ENCODE data around the gene USP15. TPM values are rescaled to one million over a fixed set of nuclear protein-coding genes. Genes with fewer than 3 reads are reported as not detected.
"Not testable (repeated sequence)": the region's sequence is repeated elsewhere in the genome, so short reads cannot be mapped to it uniquely, and the experiment has no call there.

USP15 gene
- total RNA-seq, 1 experiment from 2014 or later, result 35.3 TPM

DNA sequence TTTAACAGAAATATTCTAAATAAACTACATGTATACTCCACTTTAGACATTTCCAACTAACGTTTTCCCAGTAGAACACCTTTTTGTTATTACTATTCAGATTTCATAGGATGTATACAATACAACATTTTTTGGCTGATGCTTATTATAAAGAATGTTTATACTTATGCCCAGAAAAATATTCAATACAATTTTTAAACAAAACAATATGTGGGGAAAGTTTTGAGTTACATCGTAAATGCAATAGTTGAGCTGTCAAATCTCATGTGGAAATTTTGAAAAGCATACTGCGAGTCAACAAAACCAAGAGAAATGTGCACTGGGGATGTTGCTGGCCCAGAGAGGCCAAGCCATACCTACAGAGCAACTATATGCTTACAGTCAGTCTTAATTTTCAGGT, 188.2 kb downstream of the USP15 start:
- Mint-ChIP-seq H3K4me3 (no peak overlapping the region), H3K36me3 (ENCODE audit: insufficient read depth in 1 of 3, low read depth in 3 of 3) (no peaks in the 10 kb centered on the region), H3K9me3 (no peaks in the 10 kb centered on the region), H3K4me1 (no peaks in the 10 kb centered on the region), H3K27me3 (ENCODE audit: low read depth) (0 out of 2 replicates have a peak, but pooled peaks cover 1% of the 10 kb centered on the region), H3K27ac (no peak overlapping the region)
- Histone ChIP-seq H3K4ac (ENCODE audit: low read depth, low read length) (no peak overlapping the region), H3K9me3 (ENCODE audit: control insufficient read depth, low read depth, low read length) (no peaks in the 10 kb centered on the region), H4K8ac (replicated peaks; ENCODE audit: insufficient read length, low read depth, low read length) (no peak overlapping the region), H3K4me1 (ENCODE audit: insufficient read depth, low read length) (no peaks in the 10 kb centered on the region), H2AFZ (ENCODE audit: low read length) (no peak overlapping the region), H3K23me2 (ENCODE audit: insufficient read length, low read depth, low read length, poor library complexity, severe bottlenecking) (no peaks in the 10 kb centered on the region), H2BK120ac (ENCODE audit: low read depth, low read length, poor library complexity, severe bottlenecking) (no peak overlapping the region), H3K23ac (ENCODE audit: insufficient read length, low read depth, low read length) (no peak overlapping the region), H3K18ac (ENCODE audit: insufficient read length, low read depth, low read length) (no peak overlapping the region), H3K4me2 (ENCODE audit: insufficient read depth, insufficient read length, low read length) (no peak overlapping the region), H3K27me3 (ENCODE audit: insufficient read depth, low read length) (no peaks in the 10 kb centered on the region), H3K14ac (ENCODE audit: insufficient read depth, low read length) (no peak overlapping the region), H3K9ac (ENCODE audit: extremely low read depth, insufficient read length, low read length) (no peak overlapping the region), H3K79me2 (ENCODE audit: insufficient read depth, low read length) (no peaks in the 10 kb centered on the region), H4K5ac (ENCODE audit: insufficient read length, low read depth, low read length) (no peak overlapping the region), H2BK5ac (ENCODE audit: insufficient read length, low read length) (no peak overlapping the region), H3K27ac (ENCODE audit: insufficient read length, low read depth, low read length) (no peak overlapping the region), H2BK15ac (ENCODE audit: low read depth, low read length) (no peak overlapping the region), H2AK5ac (ENCODE audit: insufficient read length, low read length) (no peak overlapping the region), H3K56ac (ENCODE audit: insufficient read length, low read depth, low read length) (no peak overlapping the region), H2BK20ac (ENCODE audit: low read depth, low read length, poor library complexity, severe bottlenecking) (no peak overlapping the region), H3K79me1 (ENCODE audit: insufficient read depth, low read depth, low read length, poor library complexity, severe bottlenecking) (no peaks in the 10 kb centered on the region), H2BK12ac (ENCODE audit: insufficient read length, low read depth, low read length) (no peak overlapping the region), H3T11ph (ENCODE audit: low read length) (no peak overlapping the region), H4K91ac (ENCODE audit: insufficient read length, low read depth, low read length) (no peak overlapping the region), H4K20me1 (ENCODE audit: control insufficient read depth, insufficient read depth, insufficient read length) (no peaks in the 10 kb centered on the region)
- no CpG with 5 or more reads among the region's 3 CpGs for WGBS (ENCODE audit: extremely low coverage, insufficient read length, low lambda C conversion rate)
- TF ChIP-seq, protein P1, sequence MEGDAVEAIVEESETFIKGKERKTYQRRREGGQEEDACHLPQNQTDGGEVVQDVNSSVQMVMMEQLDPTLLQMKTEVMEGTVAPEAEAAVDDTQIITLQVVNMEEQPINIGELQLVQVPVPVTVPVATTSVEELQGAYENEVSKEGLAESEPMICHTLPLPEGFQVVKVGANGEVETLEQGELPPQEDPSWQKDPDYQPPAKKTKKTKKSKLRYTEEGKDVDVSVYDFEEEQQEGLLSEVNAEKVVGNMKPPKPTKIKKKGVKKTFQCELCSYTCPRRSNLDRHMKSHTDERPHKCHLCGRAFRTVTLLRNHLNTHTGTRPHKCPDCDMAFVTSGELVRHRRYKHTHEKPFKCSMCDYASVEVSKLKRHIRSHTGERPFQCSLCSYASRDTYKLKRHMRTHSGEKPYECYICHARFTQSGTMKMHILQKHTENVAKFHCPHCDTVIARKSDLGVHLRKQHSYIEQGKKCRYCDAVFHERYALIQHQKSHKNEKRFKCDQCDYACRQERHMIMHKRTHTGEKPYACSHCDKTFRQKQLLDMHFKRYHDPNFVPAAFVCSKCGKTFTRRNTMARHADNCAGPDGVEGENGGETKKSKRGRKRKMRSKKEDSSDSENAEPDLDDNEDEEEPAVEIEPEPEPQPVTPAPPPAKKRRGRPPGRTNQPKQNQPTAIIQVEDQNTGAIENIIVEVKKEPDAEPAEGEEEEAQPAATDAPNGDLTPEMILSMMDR (conservative IDR thresholded peaks at IDR 0.05), result no peak
- DNase-seq, result no peak

- DNase-seq; H4K8ac ChIP-seq (replicated peaks; ENCODE audit: insufficient read length, low read depth, low read length): not testable (repeated sequence)
These were observed 195.2 kb downstream of the USP15 start for GRCh38 chr12:62455429-62455828.

More at GRCh38 chr12:62455429-62455828, 195.2 kb downstream of the USP15 start:
- H3K23ac ChIP-seq (ENCODE audit: insufficient read length, low read depth, low read length); H3K23me2 ChIP-seq (ENCODE audit: insufficient read length, low read depth, low read length, poor library complexity, severe bottlenecking); H3K27me3 Mint-ChIP-seq (ENCODE audit: low read depth); H3K4me2 ChIP-seq (ENCODE audit: insufficient read depth, insufficient read length, low read length); H2AK5ac ChIP-seq (ENCODE audit: insufficient read length, low read length); H3K14ac ChIP-seq (ENCODE audit: insufficient read depth, low read length); H3K56ac ChIP-seq (ENCODE audit: insufficient read length, low read depth, low read length); H3K27ac ChIP-seq (ENCODE audit: insufficient read length, low read depth, low read length); H2BK120ac ChIP-seq (ENCODE audit: low read depth, low read length, poor library complexity, severe bottlenecking); H3K9me3 Mint-ChIP-seq; H3K18ac ChIP-seq (ENCODE audit: insufficient read length, low read depth, low read length); H3K79me1 ChIP-seq (ENCODE audit: insufficient read depth, low read depth, low read length, poor library complexity, severe bottlenecking); H2BK15ac ChIP-seq (ENCODE audit: low read depth, low read length); H2BK20ac ChIP-seq (ENCODE audit: low read depth, low read length, poor library complexity, severe bottlenecking); H2AFZ ChIP-seq (ENCODE audit: low read length); H3K79me2 ChIP-seq (ENCODE audit: insufficient read depth, low read length); H3K4me3 Mint-ChIP-seq; H3K27me3 ChIP-seq (ENCODE audit: insufficient read depth, low read length); H2BK5ac ChIP-seq (ENCODE audit: insufficient read length, low read length); H3K9me3 ChIP-seq (ENCODE audit: control insufficient read depth, low read depth, low read length); H3T11ph ChIP-seq (ENCODE audit: low read length); H2BK12ac ChIP-seq (ENCODE audit: insufficient read length, low read depth, low read length); H4K5ac ChIP-seq (ENCODE audit: insufficient read length, low read depth, low read length); H3K9ac ChIP-seq (ENCODE audit: extremely low read depth, insufficient read length, low read length); H3K4me1 ChIP-seq (ENCODE audit: insufficient read depth, low read length); H3K4me1 Mint-ChIP-seq; H4K91ac ChIP-seq (ENCODE audit: insufficient read length, low read depth, low read length); H3K36me3 Mint-ChIP-seq (ENCODE audit: insufficient read depth in 1 of 3, low read depth in 3 of 3); H4K20me1 ChIP-seq (ENCODE audit: control insufficient read depth, insufficient read depth, insufficient read length); H3K4ac ChIP-seq (ENCODE audit: low read depth, low read length); H3K27ac Mint-ChIP-seq: not testable (repeated sequence)
- no CpG with 5 or more reads among the region's 2 CpGs for WGBS (ENCODE audit: extremely low coverage, insufficient read length, low lambda C conversion rate)
